NCI-H1694 (cell line): Measurements from ENCODE around the gene SRC.

Experiments used
- DNase-seq: peaks from one replicate; lab custom pipeline; 2025; lab: John Stamatoyannopoulos, UW

Gene SRC

GRCh38 chr20:37430044-37430443 is 84.1 kb downstream of the SRC start:
- DNase-seq = no peak

- DNase-seq = no peak
Observed at GRCh38 chr20:37430778-37431460, 85.0 kb downstream of the SRC start.

- no peak for DNase-seq
Observed at GRCh38 chr20:37431786-37432185, 85.8 kb downstream of the SRC start.

GRCh38 chr20:37432606-37433005 is 86.7 kb downstream of the SRC start:
- no peak for DNase-seq

GRCh38 chr20:37435607-37436006 is 89.7 kb downstream of the SRC start:
- no peak for DNase-seq

- no peak for DNase-seq
Observed at GRCh38 chr20:37436527-37437186, 90.7 kb downstream of the SRC start.

GRCh38 chr20:37437676-37438075 is 91.7 kb downstream of the SRC start:
- DNase-seq = no peak

GRCh38 chr20:37438464-37439222 is 92.7 kb downstream of the SRC start:
- no peak for DNase-seq

- DNase-seq = no peak
Observed at GRCh38 chr20:37439223-37439933, 93.4 kb downstream of the SRC start.

GRCh38 chr20:37441023-37441422 is 95.1 kb downstream of the SRC start:
- no peak for DNase-seq

- DNase-seq = no peak
Observed at GRCh38 chr20:37442547-37442946, 96.6 kb downstream of the SRC start.

GRCh38 chr20:37442986-37443385 is 97.0 kb downstream of the SRC start:
- DNase-seq = no peak

- DNase-seq = no peak
Observed at GRCh38 chr20:37443596-37443995, 97.7 kb downstream of the SRC start.

- no peak for DNase-seq
Observed at GRCh38 chr20:37445041-37445440, 99.1 kb downstream of the SRC start.

- no peak for DNase-seq
Observed at GRCh38 chr20:37446286-37447032, 100.5 kb downstream of the SRC start.

- DNase-seq = no peak
Observed at GRCh38 chr20:37447688-37448087, 101.7 kb downstream of the SRC start.

GRCh38 chr20:37449276-37449675 is 103.3 kb downstream of the SRC start:
- no peak for DNase-seq

- DNase-seq = no peak
Observed at GRCh38 chr20:37450344-37450743, 104.4 kb downstream of the SRC start.

GRCh38 chr20:37451616-37452015 is 105.7 kb downstream of the SRC start:
- no peak for DNase-seq

- no peak for DNase-seq
Observed at GRCh38 chr20:37452236-37452635, 106.3 kb downstream of the SRC start.

GRCh38 chr20:37453288-37453687 is 107.3 kb downstream of the SRC start:
- DNase-seq = no peak

- no peak for DNase-seq
Observed at GRCh38 chr20:37453836-37454235, 107.9 kb downstream of the SRC start.
